ENCODE data around the gene PCDHGB4. TPM values are rescaled to one million over a fixed set of nuclear protein-coding genes. Genes with fewer than 3 reads are reported as not detected.

Gene PCDHGB4
- total and polyA plus RNA-seq, 9 of the 15 experiments (the other 6 are each of a cell fraction or from before 2014, with no cell fraction given), result 0.01 to 0.14 (median 0.03) TPM; not detected in 5

DNA sequence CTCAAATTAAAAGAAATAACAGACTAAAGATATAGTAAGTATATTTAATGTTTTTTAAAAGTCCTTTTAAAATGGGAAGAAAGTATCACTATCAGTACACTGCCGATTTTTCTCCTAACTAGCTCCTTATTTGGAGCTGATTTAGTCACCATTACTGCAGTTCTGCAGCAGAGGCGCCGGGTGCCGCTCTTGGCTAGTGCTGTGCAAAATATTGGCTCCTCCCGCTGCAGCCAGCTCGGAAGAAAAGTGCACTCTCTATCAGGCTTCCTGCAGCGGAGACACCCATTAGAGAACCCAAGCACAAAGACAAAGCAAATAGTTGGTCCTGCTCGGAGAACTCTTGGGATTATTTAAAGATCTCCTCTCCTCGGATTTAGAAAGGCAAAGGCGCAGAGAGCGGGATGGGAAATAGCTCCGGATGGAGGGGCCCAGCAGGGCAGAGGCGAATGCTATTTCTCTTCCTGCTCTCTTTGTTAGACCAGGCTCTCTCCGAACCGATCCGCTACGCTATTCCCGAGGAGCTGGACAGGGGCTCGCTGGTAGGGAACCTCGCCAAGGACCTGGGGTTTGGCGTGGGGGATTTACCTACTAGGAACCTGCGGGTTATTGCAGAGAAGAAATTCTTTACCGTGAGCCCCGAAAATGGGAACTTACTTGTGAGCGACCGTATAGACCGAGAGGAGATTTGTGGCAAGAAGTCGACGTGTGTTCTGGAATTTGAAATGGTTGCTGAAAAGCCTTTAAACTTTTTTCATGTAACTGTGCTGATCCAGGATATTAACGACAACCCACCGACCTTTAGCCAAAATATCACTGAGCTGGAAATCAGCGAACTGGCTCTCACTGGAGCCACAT, 17.3 kb upstream of the PCDHGB4 start, which contains the start of gene PCDHGB3 (continued):
- no peak for TF ChIP-seq ZNF507 (tag; conservative IDR thresholded peaks at IDR 0.05)
- TF ChIP-seq, protein P1, sequence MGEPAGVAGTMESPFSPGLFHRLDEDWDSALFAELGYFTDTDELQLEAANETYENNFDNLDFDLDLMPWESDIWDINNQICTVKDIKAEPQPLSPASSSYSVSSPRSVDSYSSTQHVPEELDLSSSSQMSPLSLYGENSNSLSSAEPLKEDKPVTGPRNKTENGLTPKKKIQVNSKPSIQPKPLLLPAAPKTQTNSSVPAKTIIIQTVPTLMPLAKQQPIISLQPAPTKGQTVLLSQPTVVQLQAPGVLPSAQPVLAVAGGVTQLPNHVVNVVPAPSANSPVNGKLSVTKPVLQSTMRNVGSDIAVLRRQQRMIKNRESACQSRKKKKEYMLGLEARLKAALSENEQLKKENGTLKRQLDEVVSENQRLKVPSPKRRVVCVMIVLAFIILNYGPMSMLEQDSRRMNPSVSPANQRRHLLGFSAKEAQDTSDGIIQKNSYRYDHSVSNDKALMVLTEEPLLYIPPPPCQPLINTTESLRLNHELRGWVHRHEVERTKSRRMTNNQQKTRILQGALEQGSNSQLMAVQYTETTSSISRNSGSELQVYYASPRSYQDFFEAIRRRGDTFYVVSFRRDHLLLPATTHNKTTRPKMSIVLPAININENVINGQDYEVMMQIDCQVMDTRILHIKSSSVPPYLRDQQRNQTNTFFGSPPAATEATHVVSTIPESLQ (CRISPR knock-in tag; IDR thresholded peaks at IDR 0.05), result no peak
- TF ChIP-seq, protein P2, sequence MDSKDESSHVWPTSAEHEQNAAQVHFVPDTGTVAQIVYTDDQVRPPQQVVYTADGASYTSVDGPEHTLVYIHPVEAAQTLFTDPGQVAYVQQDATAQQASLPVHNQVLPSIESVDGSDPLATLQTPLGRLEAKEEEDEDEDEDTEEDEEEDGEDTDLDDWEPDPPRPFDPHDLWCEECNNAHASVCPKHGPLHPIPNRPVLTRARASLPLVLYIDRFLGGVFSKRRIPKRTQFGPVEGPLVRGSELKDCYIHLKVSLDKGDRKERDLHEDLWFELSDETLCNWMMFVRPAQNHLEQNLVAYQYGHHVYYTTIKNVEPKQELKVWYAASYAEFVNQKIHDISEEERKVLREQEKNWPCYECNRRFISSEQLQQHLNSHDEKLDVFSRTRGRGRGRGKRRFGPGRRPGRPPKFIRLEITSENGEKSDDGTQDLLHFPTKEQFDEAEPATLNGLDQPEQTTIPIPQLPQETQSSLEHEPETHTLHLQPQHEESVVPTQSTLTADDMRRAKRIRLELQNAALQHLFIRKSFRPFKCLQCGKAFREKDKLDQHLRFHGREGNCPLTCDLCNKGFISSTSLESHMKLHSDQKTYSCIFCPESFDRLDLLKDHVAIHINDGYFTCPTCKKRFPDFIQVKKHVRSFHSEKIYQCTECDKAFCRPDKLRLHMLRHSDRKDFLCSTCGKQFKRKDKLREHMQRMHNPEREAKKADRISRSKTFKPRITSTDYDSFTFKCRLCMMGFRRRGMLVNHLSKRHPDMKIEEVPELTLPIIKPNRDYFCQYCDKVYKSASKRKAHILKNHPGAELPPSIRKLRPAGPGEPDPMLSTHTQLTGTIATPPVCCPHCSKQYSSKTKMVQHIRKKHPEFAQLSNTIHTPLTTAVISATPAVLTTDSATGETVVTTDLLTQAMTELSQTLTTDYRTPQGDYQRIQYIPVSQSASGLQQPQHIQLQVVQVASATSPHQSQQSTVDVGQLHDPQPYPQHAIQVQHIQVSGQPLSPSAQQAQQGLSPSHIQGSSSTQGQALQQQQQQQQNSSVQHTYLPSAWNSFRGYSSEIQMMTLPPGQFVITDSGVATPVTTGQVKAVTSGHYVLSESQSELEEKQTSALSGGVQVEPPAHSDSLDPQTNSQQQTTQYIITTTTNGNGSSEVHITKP (IDR thresholded peaks at IDR 0.05; ENCODE audit: partially characterized antibody), result no peak
